Transverse colon (tissue), 4 donors: Measurements from ENCODE around the gene GPRIN3.

Source experiments
- EP300 ChIP-seq: sonication (generic); formaldehyde crosslinking; IDR thresholded peaks from one replicate; pipeline ENCODE4 v1.6.1; 2017; ENCODE audit warnings: antibody characterized with exemption, low read depth
- POLR2A ChIP-seq: fragments of 450-650 bp; IDR thresholded peaks from one replicate; pipeline ENCODE4 v1.6.1; 2016; ENCODE audit warnings: antibody characterized with exemption, mild to moderate bottlenecking, moderate library complexity
- POLR2AphosphoS5 ChIP-seq, 3 donors: sonication (generic); formaldehyde crosslinking; IDR thresholded peaks; one replicate each; pipeline ENCODE4 v1.6.1; 2016; ENCODE audit warnings: antibody characterized with exemption in 3 of 3
- TF ChIP-seq, protein P1 (sequence below), 5 experiments: fragments of 200-600 bp in 3 of 5; fragments of 450-650 bp in 2 of 5; sonication (generic) in 3 of 5; IDR thresholded peaks; 1 replicate in 2 of 5; 2 replicates in 3 of 5; pipeline ENCODE4 v1.5.1; 2016 to 2017; ENCODE audit warnings: antibody characterized with exemption in 5 of 5, inconsistent platforms in 3 of 5, mild to moderate bottlenecking in 2 of 5, moderate library complexity in 1 of 5

DNA sequence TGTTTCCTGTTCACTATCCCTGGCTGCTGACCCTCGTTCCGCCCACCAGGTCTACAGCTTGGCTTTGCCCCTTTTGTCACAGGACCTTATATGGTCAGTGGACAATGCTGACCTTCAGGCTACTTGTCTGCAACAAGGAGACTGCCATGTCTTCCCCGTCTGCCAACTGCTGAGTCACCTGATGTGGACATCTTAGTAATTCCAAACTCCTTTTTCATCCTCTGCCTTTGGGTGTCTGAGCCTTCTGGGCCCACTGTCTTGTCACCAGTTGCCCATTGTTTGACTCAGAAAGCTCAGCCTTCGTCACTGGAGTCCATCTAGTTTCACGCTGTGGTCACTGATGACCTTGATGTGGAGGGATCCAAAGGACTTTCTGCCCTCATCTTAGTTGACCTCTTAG, 30.2 kb downstream of the GPRIN3 start:
- TF ChIP-seq, protein P1, sequence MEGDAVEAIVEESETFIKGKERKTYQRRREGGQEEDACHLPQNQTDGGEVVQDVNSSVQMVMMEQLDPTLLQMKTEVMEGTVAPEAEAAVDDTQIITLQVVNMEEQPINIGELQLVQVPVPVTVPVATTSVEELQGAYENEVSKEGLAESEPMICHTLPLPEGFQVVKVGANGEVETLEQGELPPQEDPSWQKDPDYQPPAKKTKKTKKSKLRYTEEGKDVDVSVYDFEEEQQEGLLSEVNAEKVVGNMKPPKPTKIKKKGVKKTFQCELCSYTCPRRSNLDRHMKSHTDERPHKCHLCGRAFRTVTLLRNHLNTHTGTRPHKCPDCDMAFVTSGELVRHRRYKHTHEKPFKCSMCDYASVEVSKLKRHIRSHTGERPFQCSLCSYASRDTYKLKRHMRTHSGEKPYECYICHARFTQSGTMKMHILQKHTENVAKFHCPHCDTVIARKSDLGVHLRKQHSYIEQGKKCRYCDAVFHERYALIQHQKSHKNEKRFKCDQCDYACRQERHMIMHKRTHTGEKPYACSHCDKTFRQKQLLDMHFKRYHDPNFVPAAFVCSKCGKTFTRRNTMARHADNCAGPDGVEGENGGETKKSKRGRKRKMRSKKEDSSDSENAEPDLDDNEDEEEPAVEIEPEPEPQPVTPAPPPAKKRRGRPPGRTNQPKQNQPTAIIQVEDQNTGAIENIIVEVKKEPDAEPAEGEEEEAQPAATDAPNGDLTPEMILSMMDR (IDR thresholded peaks at IDR 0.05), result no peak
- TF ChIP-seq EP300, result no peak
- TF ChIP-seq POLR2A, result no peak
- no peak for TF ChIP-seq POLR2AphosphoS5 (IDR thresholded peaks at IDR 0.05)
